ENCODE results near the gene PDE3A. TPM values are rescaled to one million over a fixed set of nuclear protein-coding genes. Genes with fewer than 3 reads are reported as not detected.

Gene PDE3A
- total and polyA plus RNA-seq, 2 of the 4 experiments (the other 2 are of a cell fraction), result 0.09 to 0.18 TPM

DNA sequence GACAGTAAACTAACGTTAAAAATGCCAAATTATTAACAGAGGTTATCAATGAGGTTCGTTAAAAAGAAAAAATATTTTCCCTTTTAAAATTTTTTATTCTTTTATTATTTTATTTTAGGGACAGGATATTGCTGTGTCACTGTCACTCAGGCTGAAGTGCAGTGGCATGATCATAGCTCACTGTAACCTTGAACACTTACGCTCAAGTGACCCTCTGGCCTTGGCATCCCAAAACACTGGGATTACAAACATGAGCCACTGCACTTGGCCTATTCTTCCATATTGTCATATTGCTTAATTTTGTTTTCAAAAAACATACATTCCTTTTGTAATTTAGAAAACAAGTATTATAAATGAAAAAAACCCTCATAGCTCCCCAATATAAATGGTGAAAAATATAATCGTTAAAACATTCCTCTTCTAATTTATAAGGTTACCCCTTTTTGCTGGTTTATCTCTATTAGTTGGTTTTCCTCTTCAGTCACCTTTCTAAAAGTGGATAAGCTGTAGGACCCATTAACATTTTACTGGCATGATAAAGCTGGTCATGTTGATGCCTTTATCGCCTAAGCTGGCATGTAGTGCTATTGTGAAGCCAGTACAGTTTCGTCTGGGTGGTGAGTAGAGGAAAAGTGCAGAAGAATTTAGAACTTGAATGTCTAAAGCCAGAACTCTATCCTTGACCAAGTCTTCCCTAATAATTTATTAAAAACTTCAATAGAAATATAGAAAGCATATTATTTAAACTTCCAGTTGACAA lies 27.6 kb downstream of the PDE3A start:
- Histone ChIP-seq H3K23ac (ENCODE audit: low read depth, low read length) (no peak overlapping the region), H4K91ac (ENCODE audit: insufficient read depth, low read depth, low read length) (no peak overlapping the region), H2BK20ac (ENCODE audit: low read depth, low read length) (no peak overlapping the region), H3K4me1 (ENCODE audit: control insufficient read depth, insufficient read depth, low read length) (no peaks in the 10 kb centered on the region), H3K27me3 (ENCODE audit: control insufficient read depth, insufficient read depth, low read length) (no peaks in the 10 kb centered on the region), H2BK120ac (ENCODE audit: low read depth, low read length) (no peak overlapping the region), H3K9me1 (ENCODE audit: insufficient read depth, low read length) (no peaks in the 10 kb centered on the region), H3K27ac (ENCODE audit: insufficient read depth, low read length) (no peak overlapping the region), H2BK15ac (ENCODE audit: low read depth, low read length) (no peak overlapping the region), H3K4me2 (ENCODE audit: low read depth, low read length) (no peak overlapping the region), H2BK5ac (ENCODE audit: low read depth, low read length, poor library complexity, severe bottlenecking) (no peak overlapping the region), H3K9ac (ENCODE audit: low read depth, low read length) (no peak overlapping the region), H3K4ac (ENCODE audit: low read depth, low read length) (no peak overlapping the region), H3K36me3 (ENCODE audit: control insufficient read depth, insufficient read depth, low read length) (0 out of 2 replicates have a peak, but pooled peaks cover 2% of the 10 kb centered on the region), H4K5ac (ENCODE audit: low read depth, low read length) (no peak overlapping the region), H3K79me1 (ENCODE audit: low read depth in 1 of 2, low read length in 2 of 2) (no peaks in the 10 kb centered on the region; a peak in 1 of 4 replicates), H4K20me1 (ENCODE audit: insufficient read depth, low read length) (no peaks in the 10 kb centered on the region), H2AFZ (replicated peaks; ENCODE audit: low read length, poor library complexity) (no peak overlapping the region), H2AK5ac (ENCODE audit: low read depth, low read length) (no peak overlapping the region), H3K18ac (ENCODE audit: low read depth, low read length) (no peak overlapping the region), H3K9me3 (ENCODE audit: control insufficient read depth, insufficient read depth, low read length) (no peaks in the 10 kb centered on the region), H3K14ac (replicated peaks; ENCODE audit: low read depth, low read length) (no peak overlapping the region), H3K56ac (ENCODE audit: extremely low read depth, insufficient read depth, low read length) (no peak overlapping the region), H2AK9ac (replicated peaks; ENCODE audit: low read depth, low read length, poor library complexity) (no peak overlapping the region), H3K4me3 (ENCODE audit: insufficient read depth, low read depth, low read length) (no peak overlapping the region), H4K8ac (ENCODE audit: low read depth in 2 of 2, low read length in 2 of 2) (no peak overlapping the region)
- in situ Hi-C loops (cut with MboI; ENCODE audit: low sequenced_read_pairs) (no loop called here), dilution Hi-C loops (cut with HindIII; ENCODE audit: low sequenced_read_pairs, unreplicated experiment) (no loop called here), intact Hi-C loops (cut with micrococcal nuclease) (no loop called here)
- ATAC-seq (ENCODE audit: low read depth) (no peak), DNase-seq (no peak)
- TF ChIP-seq, protein P1, sequence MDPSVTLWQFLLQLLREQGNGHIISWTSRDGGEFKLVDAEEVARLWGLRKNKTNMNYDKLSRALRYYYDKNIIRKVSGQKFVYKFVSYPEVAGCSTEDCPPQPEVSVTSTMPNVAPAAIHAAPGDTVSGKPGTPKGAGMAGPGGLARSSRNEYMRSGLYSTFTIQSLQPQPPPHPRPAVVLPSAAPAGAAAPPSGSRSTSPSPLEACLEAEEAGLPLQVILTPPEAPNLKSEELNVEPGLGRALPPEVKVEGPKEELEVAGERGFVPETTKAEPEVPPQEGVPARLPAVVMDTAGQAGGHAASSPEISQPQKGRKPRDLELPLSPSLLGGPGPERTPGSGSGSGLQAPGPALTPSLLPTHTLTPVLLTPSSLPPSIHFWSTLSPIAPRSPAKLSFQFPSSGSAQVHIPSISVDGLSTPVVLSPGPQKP (IDR thresholded peaks at IDR 0.05; ENCODE audit: borderline replicate concordance, low read depth, low read length), result no peak
- TF ChIP-seq MAZ (IDR thresholded peaks at IDR 0.05; ENCODE audit: borderline replicate concordance, low read depth, low read length) (no peak), RCOR1 (IDR thresholded peaks at IDR 0.05; ENCODE audit: insufficient replicate concordance, low read length) (no peak), POLR2A (IDR thresholded peaks at IDR 0.05; ENCODE audit: low read depth, low read length) (no peak)
- ChIA-PET POLR2A (ENCODE audit: unreplicated experiment) (no interaction called here), CTCF (no interaction called here)
- WGBS, 2 experiments (ENCODE audit: extremely low coverage in 2 of 2, insufficient read length in 1 of 2), result no CpG with 5 or more reads among the region's 6 CpGs
- no TSS peak for BruUV-seq (replicated peaks)

Data from IMR-90 (cell line).